Measurements from ENCODE around the gene RBM18.

Gene RBM18

DNA sequence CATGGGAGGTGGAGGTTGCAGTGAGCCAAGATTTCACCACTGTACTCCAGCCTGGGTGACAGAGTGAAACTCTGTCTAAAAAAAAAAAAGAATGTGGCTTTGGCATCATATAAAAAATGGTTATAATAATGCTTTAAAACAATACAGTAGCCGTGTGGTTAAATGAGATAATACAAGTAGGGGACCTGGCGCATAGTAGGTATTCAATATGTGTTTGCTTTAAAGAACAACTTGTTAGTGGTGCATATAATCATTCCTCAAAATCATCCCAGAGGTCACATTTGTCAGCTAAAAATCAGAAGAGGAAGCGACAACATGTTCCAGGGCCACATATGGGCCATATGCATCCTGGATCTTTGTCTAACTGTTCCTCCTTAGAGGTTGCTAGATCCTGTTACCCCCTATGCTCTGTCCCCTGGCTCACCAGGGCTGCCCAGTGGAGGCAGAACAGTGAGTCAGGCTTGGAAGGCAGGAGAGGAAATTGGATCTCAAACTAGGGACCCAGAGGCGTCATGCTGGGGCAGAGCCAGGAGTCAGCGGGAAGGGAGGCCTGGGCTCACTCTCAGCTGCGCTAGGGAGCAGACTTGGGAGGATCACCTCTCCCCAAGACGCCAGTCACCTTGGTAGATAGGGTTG is 63.6 kb downstream of the RBM18 start:
- TF ChIP-seq, protein P1, sequence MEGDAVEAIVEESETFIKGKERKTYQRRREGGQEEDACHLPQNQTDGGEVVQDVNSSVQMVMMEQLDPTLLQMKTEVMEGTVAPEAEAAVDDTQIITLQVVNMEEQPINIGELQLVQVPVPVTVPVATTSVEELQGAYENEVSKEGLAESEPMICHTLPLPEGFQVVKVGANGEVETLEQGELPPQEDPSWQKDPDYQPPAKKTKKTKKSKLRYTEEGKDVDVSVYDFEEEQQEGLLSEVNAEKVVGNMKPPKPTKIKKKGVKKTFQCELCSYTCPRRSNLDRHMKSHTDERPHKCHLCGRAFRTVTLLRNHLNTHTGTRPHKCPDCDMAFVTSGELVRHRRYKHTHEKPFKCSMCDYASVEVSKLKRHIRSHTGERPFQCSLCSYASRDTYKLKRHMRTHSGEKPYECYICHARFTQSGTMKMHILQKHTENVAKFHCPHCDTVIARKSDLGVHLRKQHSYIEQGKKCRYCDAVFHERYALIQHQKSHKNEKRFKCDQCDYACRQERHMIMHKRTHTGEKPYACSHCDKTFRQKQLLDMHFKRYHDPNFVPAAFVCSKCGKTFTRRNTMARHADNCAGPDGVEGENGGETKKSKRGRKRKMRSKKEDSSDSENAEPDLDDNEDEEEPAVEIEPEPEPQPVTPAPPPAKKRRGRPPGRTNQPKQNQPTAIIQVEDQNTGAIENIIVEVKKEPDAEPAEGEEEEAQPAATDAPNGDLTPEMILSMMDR (conservative IDR thresholded peaks at IDR 0.05): no peak
- no peak overlapping the region for H3K27ac ChIP-seq

DNA sequence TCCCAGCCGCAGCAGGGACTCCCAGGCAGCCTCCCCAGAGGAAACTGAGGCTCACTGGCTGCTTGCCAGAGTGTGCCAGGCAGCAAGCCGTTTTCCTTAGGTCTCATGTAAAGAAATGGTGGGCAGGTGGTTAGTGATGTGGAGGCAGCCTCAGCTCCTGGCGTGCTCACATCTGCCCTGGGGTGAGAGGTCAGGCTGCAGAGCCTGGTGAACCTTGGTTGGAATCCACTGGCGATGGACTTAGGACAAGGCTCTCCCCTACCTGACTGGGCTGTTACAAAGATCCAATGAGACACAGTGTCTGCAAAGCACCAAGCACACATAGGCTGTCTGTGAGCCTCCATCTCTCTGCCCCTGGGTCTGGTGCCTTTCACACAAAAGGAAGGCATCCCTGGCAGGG is 66.8 kb downstream of the RBM18 start:
- TF ChIP-seq, protein P1 (conservative IDR thresholded peaks at IDR 0.05): no peak
- no peak overlapping the region for H3K27ac ChIP-seq

DNA sequence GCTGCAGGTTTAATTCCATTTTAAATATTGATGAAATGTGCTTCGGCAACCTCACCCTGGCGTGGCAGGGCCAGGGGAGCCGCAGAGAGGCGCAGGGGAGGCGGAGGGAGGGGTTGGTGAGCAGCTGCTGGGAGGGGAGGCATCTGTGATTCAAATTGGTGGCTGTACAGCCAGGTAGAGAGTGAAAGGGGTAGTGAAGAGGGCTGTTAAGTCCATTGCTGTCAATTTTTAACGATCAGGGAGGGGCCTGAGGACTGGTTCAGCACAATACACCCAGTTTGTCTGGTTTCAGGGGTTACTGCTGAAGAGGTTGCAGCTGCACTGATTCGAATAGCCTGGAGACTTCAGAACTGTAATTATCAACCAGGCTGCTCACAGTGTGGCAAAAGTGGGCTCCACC is 67.2 kb downstream of the RBM18 start:
- TF ChIP-seq, protein P1 (conservative IDR thresholded peaks at IDR 0.05): no peak
- H3K27ac ChIP-seq: no peak overlapping the region

DNA sequence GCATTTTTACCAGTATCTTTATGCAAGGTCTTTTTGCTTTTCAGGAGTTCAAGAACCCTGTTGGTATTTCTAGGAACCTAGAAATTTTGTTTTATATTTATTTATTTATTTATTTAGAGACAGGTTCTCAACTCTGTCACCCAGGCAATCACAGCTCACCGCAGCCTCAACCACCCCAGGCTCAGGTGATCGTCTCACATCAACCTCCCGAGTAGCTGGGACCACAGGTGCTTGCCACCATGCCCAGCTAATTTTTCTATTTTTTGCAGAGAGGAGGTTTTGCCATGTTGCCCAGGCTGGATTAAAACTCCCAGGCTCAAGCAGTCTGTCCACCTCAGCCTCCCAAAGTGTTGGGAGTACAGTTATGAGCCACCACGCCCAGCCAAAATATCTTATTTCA is 68.8 kb downstream of the RBM18 start:
- H3K27ac ChIP-seq: no peak overlapping the region
- TF ChIP-seq, protein P1 (conservative IDR thresholded peaks at IDR 0.05): no peak

DNA sequence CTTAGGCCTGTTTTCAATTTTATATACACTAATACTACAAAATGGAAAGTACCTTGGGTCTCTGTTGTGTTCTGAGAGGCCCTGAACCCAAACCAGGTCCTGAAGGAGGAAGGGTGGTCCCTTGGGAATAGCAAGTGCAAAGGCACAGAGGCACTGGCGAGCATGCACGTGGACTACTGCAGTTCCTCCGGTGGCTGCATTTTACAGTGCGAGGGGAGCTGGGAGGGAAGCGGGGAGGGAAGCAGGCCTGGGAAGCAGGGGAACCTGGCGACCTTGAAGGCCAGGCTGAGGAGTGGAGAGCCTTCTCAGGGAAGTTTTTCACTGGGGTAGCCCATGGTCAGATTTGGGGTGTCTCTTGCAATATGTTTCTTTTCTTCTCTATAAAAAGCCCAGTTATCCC is 71.0 kb downstream of the RBM18 start:
- TF ChIP-seq, protein P1 (conservative IDR thresholded peaks at IDR 0.05): no peak
- H3K27ac ChIP-seq: no peak overlapping the region

DNA sequence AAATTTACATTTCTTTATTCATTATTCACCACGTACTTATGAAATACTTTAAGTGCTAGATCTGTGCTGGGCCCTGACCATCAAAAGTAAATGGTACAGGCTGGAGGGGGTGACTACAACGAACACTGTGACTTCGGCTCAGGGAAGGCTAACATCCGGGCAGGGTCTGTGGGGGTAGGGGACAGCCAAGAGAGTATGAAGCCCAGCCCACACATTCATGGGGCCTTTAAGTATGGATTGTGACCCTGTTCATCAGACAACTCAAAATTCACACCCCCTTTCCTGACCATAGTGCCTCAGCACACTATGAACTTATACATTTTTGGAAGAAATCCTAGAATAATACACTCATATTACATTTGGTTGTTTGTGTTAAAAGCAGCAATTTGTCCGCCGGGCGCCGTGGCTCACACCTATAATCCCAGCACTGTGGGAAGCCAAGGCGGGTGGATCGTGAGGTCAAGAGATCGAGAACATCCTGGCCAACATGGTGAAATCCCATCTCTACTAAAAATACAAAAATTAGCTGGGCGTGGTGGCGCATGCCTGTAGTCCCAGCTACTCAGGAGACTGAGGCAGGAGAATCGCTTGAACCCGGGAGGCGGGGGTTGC is 71.6 kb downstream of the RBM18 start:
- H3K27ac ChIP-seq: no peak overlapping the region
- TF ChIP-seq, protein P1 (conservative IDR thresholded peaks at IDR 0.05): no peak

DNA sequence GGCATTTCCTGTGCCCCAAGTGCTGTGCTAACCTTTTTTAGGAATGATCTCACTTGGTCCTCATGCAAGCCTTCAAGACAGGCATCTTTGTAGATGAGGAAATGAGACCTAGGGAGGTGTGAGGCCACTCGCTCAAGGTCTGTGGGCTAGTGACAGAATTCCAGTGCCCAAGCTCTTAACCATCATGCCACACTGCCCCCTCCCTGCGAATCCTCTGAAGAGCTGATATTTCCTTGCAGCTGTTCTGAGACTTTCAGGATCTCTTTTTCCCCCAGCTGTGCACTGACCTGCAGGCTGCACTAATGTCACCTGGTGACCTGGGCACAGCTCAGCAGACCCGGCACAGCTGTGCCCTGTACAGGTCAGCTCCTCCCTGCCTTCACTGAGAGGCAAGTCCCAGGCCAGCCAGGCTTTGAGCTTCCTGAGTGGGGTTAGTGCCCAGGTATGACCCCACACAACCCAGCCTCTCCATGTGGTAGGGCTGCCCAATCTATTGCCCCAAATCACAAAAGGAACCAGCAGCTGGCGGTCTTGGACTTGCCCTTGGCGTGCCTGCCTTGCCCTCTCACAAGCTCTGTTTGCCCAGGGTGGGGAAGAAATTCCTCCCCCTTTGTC is 72.3 kb downstream of the RBM18 start:
- H3K27ac ChIP-seq: no peak overlapping the region
- TF ChIP-seq, protein P1 (conservative IDR thresholded peaks at IDR 0.05): no peak
